ENCODE measurements around the gene G3BP1.
"Not testable (repeated sequence)": the region's sequence is repeated elsewhere in the genome, so short reads cannot be mapped to it uniquely, and the experiment has no call there.

G3BP1 gene

DNA sequence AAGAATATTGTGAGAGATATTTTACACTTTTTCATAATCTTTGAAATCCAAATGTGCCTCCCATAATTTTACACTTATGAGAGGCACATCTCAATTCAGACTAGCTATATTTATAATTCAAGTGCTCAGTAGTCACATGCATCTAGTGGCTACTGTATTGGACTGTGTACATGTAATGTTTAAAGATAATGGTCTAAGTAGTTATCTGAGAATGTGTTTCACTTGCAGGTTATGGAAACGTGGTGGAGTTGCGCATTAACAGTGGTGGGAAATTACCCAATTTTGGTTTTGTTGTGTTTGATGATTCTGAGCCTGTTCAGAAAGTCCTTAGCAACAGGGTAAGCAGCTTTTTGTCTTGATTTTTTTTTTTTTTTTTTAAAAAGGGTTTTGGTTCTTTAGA lies 28.8 kb downstream of the G3BP1 start:
- DNase-seq, result no peak

DNA sequence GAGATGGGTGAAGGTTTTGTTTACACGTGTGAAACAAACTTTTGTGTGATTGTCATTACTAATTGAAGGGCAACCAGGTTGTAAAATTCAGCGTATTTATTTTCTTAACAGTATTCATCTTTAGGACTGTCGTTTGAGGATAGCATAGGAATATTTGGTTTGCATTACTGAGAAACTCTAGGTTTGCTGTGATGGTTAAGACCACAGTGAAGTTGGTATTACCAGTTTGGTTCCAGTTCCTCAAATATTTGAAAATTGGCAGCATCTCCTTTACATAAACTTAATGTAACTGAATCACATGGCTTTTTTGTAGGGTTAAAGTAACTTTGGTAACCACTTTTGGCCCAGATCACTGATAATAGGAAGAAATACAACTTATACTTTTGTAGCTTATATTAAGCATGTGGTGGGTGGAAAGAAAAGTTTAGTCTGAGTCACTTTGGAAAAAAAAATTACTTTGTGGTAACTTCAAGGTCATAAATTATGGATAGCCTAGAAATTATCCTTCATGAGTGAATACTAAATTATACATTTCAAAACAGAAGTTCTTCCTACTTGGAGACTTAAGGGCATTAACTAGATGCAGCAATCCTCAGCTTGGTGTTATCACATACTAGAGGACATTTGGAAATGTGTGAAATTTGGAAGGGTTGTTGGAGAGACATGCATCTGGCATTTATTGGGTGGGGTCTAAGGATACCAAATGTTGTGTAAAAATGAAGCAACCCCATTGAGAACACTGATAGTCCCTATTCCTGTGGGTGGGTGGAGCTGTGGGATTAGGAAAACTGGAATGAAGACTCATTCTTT lies 33.9 kb downstream of the G3BP1 start:
- no peak for DNase-seq

DNA sequence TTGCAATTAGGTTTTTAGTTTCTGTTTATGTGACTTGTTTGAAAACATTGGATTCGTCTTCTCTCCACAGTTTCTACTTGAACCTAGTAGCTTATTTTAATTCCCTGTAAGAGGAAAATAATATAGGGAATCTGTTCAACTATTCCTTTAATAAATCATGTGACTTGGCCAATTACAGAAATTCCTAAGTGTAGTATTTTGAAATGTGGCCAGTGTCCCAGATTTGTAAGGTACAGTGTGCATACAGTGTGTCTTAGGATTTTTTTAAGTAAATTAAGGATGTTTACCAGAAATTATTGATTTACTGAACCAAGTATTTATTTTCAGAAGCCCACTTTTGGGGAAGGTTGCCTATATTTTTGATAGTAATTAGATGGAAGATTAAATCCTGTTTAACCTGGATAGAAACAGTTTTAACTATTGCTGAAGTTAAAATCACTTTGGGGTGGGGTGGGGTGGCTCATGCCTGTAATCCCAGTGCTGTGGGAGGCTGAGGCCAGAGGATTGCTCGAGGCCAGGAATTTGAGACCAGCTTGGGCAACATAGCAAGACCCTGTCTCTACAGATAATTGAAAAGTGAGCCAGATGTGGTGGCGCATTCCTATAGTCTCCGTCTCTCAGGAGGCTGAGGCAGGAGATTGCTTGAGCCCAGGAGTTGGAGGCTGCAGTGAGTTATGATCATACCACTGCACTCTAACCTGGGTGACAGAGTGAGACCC lies 36.9 kb downstream of the G3BP1 start:
- DNase-seq, result no peak

DNA sequence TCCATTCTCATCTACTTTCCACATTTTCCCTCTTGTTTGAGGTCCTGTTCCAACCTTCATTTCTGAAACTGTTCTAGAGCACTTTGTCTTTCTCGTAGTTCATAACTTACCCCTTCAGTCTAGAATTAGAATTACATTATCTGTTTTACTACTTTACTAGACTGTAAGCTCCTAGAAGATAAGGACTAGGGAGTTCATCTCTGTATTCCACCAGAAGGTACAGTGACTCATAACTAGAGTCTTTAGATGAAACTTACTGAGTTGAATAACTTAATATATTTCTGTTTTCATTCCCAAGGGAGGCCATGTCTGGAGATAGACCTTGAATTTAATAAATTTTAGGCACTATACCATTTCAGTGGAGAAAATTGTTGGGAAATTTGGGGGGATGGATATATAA lies 38.7 kb downstream of the G3BP1 start:
- DNase-seq, result no peak

DNA sequence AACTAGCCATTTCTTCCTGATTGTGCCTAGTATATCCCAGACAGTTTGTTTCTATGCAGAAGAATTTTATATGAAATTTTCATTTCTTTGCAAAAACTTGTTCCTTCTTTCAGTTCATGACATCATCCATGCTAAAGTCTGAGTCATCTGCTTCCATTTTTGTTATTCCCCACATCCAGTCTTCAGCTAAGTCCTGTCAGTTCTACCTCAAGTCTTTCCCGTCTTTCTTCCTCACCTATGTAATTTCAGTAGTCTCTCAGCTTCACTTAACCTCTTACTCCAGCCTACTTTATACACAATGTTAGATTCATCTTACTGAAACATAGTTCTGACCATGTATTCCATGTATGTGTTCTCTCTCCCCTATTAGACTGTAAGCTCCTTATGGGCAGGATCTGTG lies 39.1 kb downstream of the G3BP1 start:
- DNase-seq, result no peak

DNA sequence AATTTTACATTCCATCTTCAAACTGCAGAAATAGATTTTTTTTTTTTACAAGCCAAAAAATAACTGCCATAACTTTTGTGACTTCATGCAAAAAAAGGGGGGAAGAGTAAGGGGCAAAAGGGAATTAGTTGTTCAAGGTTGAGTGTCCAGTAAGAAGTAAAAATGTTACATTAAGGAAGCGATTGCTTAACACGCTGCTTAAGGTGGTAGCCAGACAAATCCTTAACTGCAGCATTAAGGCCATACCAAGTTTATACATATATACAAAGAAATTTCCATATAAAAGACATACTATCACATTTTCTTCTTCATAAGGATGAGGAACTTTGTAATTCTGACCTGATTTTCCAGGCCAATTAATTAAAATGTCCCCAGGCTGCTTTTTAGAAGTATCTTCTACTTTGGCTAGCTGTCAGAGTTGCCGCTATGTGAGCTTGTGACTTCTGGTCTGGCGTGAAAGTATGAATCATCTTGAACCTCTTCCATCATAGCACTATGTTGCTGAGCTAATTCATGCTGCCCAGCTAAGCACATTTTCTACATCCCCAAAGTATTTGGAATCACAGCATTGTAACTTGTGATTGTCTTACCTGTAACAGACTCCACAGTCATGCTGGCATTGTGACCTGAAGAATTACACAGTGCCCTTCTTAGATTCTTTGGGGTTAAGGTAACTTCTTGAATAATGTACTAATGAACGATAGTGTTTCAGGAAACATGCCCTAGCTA lies 40.0 kb downstream of the G3BP1 start:
- DNase-seq, result no peak

DNA sequence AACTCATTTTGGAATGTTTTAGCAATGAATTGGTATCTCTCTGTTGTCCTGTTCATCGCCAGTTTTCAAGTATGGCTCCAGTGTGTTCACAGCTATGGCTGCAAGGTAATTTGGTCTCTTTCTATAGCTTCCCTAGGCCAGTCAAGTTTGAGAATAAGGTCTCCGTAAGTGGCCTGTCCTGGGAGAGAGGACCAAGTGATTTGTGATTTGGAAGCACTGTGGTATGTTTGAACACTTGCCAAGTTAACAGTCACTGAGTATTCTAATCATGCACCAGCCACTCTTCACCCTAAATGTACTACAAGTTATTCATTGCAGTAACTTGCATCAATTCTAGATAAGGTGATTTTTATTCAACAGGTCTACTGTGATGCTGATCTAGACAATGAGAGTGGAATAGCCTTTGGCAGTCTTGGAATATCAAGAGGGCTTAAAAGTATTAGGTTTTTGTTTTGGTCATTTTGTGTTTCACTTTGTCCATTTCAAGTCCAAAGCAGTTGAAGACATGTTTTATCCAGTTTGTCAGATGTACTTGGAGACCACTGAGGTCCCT lies 41.1 kb downstream of the G3BP1 start:
- no peak for DNase-seq

DNA sequence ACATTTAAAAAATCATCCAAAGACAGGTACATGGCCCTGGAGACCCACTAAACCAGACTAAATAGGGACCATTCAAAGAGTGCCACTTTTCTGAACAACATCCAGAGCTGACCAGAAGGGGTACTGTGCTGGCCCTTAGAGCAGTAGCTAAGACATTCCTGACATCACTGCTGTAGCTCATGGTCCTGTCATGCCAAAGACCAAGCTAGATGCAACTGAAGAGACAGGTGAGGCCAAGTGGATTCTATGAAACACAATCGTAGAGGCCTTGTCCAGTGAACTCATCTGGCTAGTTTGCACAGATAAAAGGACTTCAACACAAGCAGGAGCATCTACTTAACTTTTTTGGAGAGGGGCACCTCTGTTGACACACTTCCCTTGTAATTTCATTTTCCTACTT lies 43.3 kb downstream of the G3BP1 start:
- no peak for DNase-seq

DNA sequence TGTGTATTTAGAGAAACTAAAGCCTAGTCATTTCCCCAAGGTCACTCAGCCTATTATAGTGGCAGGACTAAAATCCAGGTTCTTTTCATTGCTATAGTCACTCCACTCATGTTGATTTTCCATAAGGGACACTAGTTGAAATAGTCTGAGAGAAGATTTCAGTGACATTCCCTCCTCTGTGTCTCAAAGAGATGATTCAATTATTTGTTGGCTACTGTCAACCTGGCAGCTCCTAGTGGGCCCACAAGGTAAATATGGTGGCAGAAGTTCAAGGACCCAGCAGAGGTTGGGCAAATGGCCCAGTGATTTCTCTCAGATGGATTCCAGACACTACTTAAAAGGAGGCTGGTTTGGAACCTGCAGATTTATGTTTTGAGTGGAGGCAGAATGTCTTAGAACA lies 48.1 kb downstream of the G3BP1 start:
- DNase-seq, result no peak

DNA sequence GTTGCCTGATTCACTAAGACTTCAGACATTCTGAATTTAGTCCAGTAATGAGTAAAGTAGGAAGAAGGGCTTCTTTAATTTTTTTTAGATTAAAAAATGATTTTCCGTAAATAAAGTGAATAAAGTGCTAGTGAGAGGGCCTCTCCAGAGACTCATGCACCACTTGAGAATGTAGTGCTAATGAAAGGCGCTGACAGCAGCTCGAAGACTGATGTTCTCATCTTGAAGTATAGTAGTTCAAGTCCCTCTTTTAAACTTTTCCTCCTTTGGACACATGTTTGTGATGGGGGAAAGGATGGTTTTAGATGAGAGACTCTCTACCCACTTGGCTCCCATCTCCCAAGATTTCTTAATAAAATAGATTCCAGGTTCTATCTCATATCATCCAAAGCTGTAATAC lies 48.5 kb downstream of the G3BP1 start:
- no peak for DNase-seq

DNA sequence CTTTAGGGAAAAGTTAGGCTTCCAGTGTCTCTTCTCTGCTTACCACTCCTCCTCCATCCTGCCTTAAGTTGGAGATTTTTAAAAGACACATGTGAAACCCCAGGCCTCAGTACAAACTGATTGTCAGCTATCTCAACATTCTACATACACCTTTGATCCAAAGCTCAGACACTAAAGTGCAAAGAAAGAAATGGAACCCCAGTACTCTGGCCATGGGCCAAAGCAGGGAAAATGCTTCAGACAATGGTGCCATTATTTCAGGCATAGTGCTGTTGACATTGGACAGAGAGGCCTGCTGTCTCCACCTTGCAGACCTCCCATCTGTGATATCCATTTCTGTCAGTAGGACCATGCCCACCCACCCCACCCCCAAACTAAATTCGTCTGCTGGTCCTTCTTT lies 49.1 kb downstream of the G3BP1 start:
- no peak for DNase-seq

DNA sequence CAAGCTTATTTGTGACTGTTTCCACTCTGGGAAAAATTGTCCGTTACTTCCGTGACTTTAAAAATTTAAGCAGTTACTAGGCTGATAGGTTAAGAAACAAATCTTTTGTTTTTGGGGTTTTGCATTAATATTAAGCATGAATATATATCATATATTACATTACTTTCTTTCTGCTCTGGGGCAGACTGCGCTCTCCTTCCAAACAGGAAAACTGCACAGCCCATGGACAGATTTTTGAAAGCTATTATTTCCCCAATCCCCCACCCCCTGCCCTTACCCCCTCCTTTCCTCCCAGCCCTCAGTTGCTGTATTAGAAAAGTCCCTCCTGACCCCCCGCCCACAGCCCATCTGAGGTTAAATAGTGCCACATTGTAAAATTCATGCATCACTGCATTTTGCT lies 50.4 kb downstream of the G3BP1 start:
- DNase-seq, result no peak

DNA sequence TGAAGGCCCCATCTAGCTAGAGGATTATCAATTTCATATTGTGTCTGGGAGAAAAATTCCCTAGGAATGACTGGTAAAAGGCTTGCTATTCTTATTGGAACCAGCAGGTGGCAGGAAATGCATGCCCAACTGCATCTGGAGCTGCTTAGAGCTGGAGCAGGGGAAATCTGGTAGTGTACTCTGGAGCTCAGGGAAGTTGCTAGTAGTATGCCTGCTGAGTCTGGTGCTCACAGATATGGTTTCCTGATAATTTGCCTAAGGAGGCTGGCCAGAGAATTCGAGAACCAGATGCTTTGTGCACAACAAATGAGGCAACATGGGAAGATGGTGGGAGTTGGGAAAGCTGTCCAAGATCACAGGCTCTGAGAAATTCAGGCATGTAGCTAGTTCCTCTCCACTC lies 53.7 kb downstream of the G3BP1 start:
- DNase-seq, result peak; percentile 65

DNA sequence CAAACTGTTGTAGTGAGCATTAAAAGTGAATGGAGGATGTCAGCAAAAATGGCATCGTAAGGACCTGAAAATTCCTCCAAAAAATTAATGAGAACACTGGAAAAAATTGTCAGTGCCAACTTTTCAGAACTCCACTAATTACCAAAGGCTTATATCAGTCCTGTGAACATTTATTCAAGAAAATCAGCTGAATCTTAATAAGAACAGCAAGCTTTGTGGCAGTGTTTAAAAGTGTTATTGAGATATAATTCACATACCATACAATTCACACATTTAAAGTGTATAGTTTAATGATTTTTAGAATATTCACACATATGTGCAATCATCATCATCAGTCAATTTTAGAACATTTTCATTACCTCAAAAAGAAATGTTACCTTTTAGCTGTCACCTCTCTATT lies 57.6 kb downstream of the G3BP1 start:
- no peak for DNase-seq

DNA sequence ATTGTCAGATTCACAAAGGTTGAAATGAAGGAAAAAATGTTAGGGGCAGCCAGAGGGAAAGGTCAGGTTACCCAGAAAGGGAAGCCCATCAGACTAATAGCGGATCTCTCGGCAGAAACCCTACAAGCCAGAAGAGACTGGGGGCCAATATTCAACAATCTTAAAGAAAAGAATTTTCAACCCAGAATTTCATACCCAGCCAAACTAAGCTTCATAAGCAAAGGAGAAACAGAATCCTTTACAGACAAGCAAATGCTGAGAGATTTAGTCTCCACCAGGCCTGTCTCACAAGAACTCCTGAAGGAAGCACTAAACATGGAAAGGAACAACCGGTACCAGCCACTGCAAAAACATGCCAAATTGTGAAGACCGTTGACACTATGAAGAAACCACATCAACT lies 61.1 kb downstream of the G3BP1 start:
- not testable (repeated sequence) for DNase-seq

DNA sequence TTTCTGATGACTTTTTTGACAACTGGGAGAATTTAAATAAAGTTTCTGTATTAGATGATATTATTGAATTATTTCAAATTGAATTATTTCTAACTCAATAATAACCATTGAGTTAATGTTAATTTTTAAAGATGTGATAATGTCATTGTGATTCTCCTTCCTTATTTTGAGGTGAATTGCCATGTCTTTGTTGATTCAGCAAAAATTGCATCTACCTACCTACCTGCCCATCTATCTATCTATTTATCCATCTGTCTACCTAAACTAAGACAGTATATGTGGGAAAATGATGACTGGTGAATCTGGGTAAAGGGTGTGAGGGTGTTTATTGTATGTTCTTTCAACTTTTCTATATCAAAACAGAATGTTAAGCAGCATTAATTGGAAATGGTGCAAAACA lies 75.0 kb downstream of the G3BP1 start:
- no peak for DNase-seq

DNA sequence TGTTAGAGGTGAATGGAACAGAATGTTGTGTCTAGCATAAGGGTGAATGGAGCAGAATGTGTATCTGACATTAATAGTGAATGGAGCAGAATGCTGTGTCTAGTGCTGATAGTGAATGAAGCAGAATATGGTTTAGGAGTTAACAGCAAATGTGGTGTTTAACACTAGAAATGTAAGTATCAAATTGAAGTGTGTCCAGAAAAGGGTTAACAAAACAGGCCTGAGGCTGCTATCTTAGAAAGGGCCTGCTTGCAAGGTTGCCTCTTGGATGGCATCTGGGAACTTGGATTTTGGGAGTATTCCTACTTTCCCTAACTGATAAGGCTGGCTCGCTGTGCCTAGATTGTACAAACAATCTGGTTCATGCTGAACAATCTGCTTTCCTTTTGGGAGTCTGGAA lies 76.1 kb downstream of the G3BP1 start:
- no peak for DNase-seq

DNA sequence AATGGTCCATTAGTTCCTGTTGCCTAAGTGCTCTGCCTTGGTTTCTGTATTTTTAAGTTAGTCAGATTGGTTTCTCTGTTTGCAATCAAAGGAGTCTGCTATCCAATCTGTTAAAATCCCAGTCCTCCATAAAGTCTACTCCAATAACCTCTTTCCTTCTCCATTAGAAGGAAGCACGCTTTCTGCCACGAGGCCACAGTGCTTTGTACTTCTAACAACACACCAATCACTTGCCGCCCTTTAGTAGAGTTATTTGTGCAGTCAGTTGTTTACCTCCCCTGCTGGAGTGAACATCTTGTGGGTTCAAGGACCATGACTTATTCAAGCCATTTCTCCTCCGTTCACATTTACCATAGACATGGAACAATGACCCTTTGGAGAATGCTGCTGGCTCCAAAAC lies 83.9 kb downstream of the G3BP1 start:
- DNase-seq, result no peak

DNA sequence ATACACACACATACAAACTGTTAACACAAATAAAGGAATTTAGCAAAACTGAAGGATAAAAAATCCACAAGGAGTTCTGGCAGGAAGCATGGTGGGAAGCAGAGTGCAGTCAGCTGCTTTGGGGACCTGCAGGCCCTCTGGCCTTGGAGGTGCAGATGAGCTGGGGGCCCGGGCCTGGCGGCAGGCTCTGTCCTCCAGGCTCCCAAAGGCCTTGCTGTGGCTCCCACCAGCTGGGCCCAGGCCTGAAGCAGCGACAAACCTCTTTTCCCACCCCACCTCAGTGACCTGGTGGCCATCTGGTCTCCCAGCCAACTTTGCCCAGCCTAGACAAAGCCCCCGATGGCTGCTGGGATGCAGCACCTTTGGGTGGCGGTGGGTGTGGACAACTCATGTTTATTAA lies 85.1 kb downstream of the G3BP1 start:
- no peak for DNase-seq

DNA sequence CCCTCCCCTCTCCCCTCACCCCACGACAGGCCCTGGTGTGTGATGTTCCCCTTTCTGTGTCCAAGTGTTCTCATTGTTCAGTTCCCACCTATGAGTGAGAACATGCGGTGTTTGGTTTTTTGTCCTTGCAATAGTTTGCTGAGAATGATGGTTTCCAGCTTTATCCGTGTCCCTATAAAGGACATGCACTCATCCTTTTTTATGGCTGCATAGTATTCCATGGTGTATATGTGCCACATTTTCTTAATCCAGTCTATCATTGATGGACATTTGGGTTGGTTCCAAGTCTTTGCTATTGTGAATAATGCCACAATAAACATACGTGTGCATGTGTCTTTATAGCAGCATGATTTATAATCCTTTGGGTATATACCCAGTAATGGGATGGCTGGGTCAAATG lies 89.1 kb downstream of the G3BP1 start:
- DNase-seq, result not testable (repeated sequence)
